MM.1S (cell line): ENCODE measurements around the gene STXBP1.
A peak's percentile ranks its signal among the peaks of the same experiment; 100 is the strongest.

Source experiments
- DNase-seq: peaks from one replicate; pipeline ENCODE4 v3.0.0-alpha.2; 2015
- H2AFZ ChIP-seq: fragments of 300-600 bp; sonication (generic); 2 replicates; pipeline ENCODE4 v1.6.0; 2016; ENCODE audit warnings: antibody characterized with exemption, low read length
- H3F3A ChIP-seq: fragments of 300-600 bp; sonication (generic); 2 replicates; pipeline ENCODE4 v1.6.1; 2016; ENCODE audit warnings: mild to moderate bottlenecking, antibody characterized with exemption, low read length, moderate library complexity, mixed read lengths; ENCODE audit not compliant: insufficient read depth
- H3K27ac ChIP-seq: fragments of 300-600 bp; sonication (generic); 2 replicates; pipeline ENCODE4 v1.5.1; 2016; ENCODE audit warnings: mild to moderate bottlenecking, low read length
- H3K27me3 ChIP-seq: fragments of 300-600 bp; sonication (generic); replicated peaks from 2 replicates; pipeline ENCODE4 v1.6.0; 2016; ENCODE audit warnings: low read length; ENCODE audit not compliant: insufficient read depth
- H3K36me3 ChIP-seq: fragments of 300-600 bp; sonication (generic); replicated peaks from 2 replicates; pipeline ENCODE4 v1.6.1; 2016; ENCODE audit warnings: mild to moderate bottlenecking, low read length, mixed read lengths; ENCODE audit not compliant: insufficient read depth
- H3K4me1 ChIP-seq: fragments of 300-600 bp; sonication (generic); 2 replicates; pipeline ENCODE4 v1.6.1; 2016; ENCODE audit warnings: low read length, mixed read lengths
- H3K4me2 ChIP-seq: fragments of 300-600 bp; sonication (generic); 2 replicates; pipeline ENCODE4 v1.6.0; 2016; ENCODE audit warnings: low read depth, low read length
- H3K4me3 ChIP-seq: fragments of 300-600 bp; sonication (generic); 2 replicates; pipeline ENCODE4 v1.5.1; 2016; ENCODE audit warnings: low read length, mixed read lengths
- H3K79me2 ChIP-seq: fragments of 300-600 bp; sonication (generic); 2 replicates; pipeline ENCODE4 v1.6.1; 2016; ENCODE audit warnings: mixed run types, low read length, mixed read lengths
- H3K9ac ChIP-seq: fragments of 300-600 bp; sonication (generic); 2 replicates; pipeline ENCODE4 v1.6.1; 2016; ENCODE audit warnings: low read length, mixed read lengths
- H3K9me2 ChIP-seq: fragments of 300-600 bp; sonication (generic); replicated peaks from 2 replicates; pipeline ENCODE4 v1.6.1; 2016; ENCODE audit warnings: mild to moderate bottlenecking, low read length, mixed read lengths; ENCODE audit not compliant: insufficient read depth
- H3K9me3 ChIP-seq: fragments of 300-600 bp; sonication (generic); replicated peaks from 2 replicates; pipeline ENCODE4 v1.6.1; 2016; ENCODE audit warnings: mild to moderate bottlenecking, low read length, mixed read lengths; ENCODE audit not compliant: insufficient read depth
- H4K20me1 ChIP-seq: fragments of 300-600 bp; sonication (generic); 2 replicates; pipeline ENCODE4 v1.6.1; 2016; ENCODE audit warnings: mild to moderate bottlenecking, low read length, moderate library complexity, mixed read lengths; ENCODE audit not compliant: insufficient read depth
- EZH2 ChIP-seq: fragments of 300-600 bp; sonication (generic); optimal IDR thresholded peaks from 2 replicates; pipeline ENCODE3; 2017; ENCODE audit warnings: low read depth, mild to moderate bottlenecking, antibody characterized with exemption, low read length, mixed read lengths
- EZH2phosphoT487 ChIP-seq: fragments of 300-600 bp; sonication (generic); IDR thresholded peaks from 2 replicates; pipeline ENCODE4 v1.6.1; 2018; ENCODE audit warnings: antibody characterized with exemption, low read length
- TF ChIP-seq, protein P1 (sequence below): fragments of 300-600 bp; sonication (generic); IDR thresholded peaks from 2 replicates; pipeline ENCODE4 v1.5.1; 2016; ENCODE audit warnings: antibody characterized with exemption, low read length, mixed read lengths

The STXBP1 gene

DNA sequence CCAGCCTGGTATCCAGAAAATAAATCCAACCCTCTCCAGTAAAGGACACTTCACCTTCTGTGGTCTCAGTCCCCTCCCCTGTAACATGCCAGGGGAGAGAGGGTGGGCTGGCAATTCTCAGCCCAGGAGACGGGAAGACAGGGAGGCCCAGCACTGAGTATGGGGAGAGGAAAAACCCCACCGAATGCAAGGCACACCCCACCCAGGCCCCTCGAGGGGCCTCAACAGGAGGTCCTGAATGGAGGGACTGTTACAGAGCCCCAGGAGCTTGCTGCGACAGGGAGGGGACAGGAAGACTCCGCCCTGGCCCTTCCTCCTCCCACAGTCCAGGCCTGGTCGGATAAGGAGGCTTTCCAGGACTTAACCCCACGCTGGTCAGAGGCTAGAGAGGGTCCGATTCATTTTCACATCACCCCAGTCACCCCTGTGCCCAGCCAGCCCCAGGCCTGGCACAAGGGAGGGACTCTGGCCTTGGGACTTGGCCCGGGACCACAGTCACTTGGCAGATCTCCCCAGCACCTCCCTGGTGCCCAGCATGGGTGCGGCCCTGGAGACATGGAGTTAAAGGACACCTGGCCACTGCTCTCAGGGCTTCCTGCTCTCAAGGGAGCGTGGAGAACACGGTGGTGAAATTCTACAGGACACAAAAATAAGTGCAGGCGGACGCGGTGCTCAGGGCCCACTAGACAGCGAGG, 44.9 kb upstream of the STXBP1 start:
- Histone ChIP-seq H3K27ac (no peak overlapping the region), H4K20me1 (no peaks in the 10 kb centered on the region), H3K36me3 (no peaks in the 10 kb centered on the region), H2AFZ (no peak overlapping the region), H3K4me3 (no peak overlapping the region), H3K9me2 (no peaks in the 10 kb centered on the region), H3K27me3 (no peaks in the 10 kb centered on the region), H3K9ac (no peak overlapping the region), H3K4me2 (no peak overlapping the region), H3F3A (peaks cover 6% of the 10 kb centered on the region; the same call in 1 of the 2 replicates), H3K4me1 (peaks cover 14% of the 10 kb centered on the region), H3K9me3 (no peaks in the 10 kb centered on the region), H3K79me2 (no peaks in the 10 kb centered on the region)
- no peak for DNase-seq
- TF ChIP-seq, protein P1, sequence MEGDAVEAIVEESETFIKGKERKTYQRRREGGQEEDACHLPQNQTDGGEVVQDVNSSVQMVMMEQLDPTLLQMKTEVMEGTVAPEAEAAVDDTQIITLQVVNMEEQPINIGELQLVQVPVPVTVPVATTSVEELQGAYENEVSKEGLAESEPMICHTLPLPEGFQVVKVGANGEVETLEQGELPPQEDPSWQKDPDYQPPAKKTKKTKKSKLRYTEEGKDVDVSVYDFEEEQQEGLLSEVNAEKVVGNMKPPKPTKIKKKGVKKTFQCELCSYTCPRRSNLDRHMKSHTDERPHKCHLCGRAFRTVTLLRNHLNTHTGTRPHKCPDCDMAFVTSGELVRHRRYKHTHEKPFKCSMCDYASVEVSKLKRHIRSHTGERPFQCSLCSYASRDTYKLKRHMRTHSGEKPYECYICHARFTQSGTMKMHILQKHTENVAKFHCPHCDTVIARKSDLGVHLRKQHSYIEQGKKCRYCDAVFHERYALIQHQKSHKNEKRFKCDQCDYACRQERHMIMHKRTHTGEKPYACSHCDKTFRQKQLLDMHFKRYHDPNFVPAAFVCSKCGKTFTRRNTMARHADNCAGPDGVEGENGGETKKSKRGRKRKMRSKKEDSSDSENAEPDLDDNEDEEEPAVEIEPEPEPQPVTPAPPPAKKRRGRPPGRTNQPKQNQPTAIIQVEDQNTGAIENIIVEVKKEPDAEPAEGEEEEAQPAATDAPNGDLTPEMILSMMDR = no peak
- no peak for TF ChIP-seq EZH2
- no peak for TF ChIP-seq EZH2phosphoT487

DNA sequence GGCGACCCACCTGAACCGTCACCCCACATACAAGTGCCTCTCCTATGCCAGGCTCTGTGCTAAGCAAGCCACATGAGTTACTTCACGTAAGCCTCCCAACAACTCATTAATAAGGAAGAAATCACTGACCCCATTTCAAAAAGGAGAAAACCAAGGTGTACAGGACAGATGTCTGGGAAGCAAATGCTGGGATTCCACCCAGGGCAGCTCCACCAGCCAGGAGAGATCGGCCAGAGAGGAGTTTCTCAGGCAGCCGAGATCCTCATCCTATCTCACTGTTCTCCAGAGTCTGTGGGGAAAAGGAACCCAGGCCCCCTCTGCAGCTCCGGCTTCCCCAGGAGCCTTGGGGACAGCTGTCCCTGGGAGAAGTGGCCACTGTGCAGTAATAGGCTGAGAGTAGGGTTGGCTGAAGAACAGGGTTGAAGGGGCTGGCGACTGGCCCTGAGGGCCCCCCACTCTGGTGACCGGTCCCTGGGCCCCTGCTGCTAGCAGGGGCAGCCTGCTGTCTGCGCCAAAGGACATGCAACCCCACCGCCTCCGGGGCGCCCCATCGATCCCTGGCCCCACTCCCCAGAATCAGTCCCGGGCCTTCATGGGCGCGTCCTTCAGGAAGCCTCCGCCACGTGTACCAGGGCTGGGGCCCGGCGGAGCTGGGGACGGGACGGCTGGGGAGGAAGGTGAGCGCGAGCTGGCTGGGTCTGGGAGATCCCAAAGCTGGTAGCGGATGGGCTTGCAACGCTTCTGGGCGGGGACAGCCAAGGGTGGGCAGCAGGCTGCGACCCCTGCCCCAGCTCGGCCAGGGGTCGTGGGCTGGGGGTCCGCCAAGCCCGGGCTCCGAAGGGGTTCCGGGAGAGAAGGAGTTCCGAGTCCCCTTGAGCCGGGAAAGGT, 44.1 kb upstream of the STXBP1 start:
- Histone ChIP-seq H3K9me2 (no peaks in the 10 kb centered on the region), H3K4me3 (peak overlapping the region; percentile 17; the same call in 1 of the 2 replicates), H3F3A (peaks cover 6% of the 10 kb centered on the region; the same call in 1 of the 2 replicates), H3K4me2 (peak overlapping the region; percentile 55; the same call in 1 of the 2 replicates), H3K9ac (no peak overlapping the region), H3K4me1 (peaks cover 14% of the 10 kb centered on the region), H3K27ac (no peak overlapping the region), H3K36me3 (no peaks in the 10 kb centered on the region), H3K9me3 (no peaks in the 10 kb centered on the region), H2AFZ (no peak overlapping the region), H3K27me3 (no peaks in the 10 kb centered on the region), H4K20me1 (no peaks in the 10 kb centered on the region), H3K79me2 (no peaks in the 10 kb centered on the region)
- DNase-seq = no peak
- TF ChIP-seq, protein P1 = no peak
- TF ChIP-seq EZH2 (no peak), EZH2phosphoT487 (no peak)

DNA sequence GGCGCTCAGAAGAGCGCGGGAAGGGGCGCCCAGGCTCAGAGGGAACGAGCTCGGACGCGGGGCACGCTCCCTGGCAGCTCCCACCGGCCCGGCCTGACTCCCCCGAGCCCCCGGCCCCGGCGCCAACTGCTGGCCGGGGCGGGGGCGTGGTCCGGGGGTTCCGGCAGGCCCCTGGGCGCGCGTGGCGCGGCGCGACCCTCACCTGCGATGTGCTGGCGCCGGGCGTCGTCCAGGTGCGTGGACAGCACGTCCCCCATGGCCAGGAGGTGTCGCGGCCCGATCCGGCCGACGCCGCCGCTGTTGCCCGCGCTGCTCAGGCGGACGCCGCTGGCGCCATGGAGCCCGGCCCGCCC, 43.5 kb upstream of the STXBP1 start:
- H3K4me2 ChIP-seq = peak overlapping the region; percentile 55; the same call in 1 of the 2 replicates
- DNase-seq = no peak
- no peaks in the 10 kb centered on the region for H4K20me1 ChIP-seq
- H3K4me1 ChIP-seq = peaks cover 14% of the 10 kb centered on the region
- no peak overlapping the region for H3K9ac ChIP-seq
- H3K36me3 ChIP-seq = no peaks in the 10 kb centered on the region
- no peak overlapping the region for H3K27ac ChIP-seq
- no peaks in the 10 kb centered on the region for H3K27me3 ChIP-seq
- no peaks in the 10 kb centered on the region for H3K79me2 ChIP-seq
- no peak for TF ChIP-seq EZH2
- TF ChIP-seq, protein P1 = no peak
- TF ChIP-seq EZH2phosphoT487 = no peak
- H3K9me3 ChIP-seq = no peaks in the 10 kb centered on the region
- peaks cover 6% of the 10 kb centered on the region; the same call in 1 of the 2 replicates for H3F3A ChIP-seq
- H3K4me3 ChIP-seq = peak overlapping the region; percentile 17; the same call in 1 of the 2 replicates
- no peak overlapping the region for H2AFZ ChIP-seq
- no peaks in the 10 kb centered on the region for H3K9me2 ChIP-seq
